IPS-NIHi11 (cell line): ENCODE measurements around the gene KCTD5.
A peak's percentile ranks its signal among the peaks of the same experiment; 100 is the strongest.
"Not testable (repeated sequence)": the region's sequence is repeated elsewhere in the genome, so short reads cannot be mapped to it uniquely, and the experiment has no call there.

Experiments used
- DNase-seq: peaks from one replicate; pipeline ENCODE4 v3.0.0; 2012; ENCODE audit warnings: mixed read lengths, low spot score

KCTD5 gene

DNA sequence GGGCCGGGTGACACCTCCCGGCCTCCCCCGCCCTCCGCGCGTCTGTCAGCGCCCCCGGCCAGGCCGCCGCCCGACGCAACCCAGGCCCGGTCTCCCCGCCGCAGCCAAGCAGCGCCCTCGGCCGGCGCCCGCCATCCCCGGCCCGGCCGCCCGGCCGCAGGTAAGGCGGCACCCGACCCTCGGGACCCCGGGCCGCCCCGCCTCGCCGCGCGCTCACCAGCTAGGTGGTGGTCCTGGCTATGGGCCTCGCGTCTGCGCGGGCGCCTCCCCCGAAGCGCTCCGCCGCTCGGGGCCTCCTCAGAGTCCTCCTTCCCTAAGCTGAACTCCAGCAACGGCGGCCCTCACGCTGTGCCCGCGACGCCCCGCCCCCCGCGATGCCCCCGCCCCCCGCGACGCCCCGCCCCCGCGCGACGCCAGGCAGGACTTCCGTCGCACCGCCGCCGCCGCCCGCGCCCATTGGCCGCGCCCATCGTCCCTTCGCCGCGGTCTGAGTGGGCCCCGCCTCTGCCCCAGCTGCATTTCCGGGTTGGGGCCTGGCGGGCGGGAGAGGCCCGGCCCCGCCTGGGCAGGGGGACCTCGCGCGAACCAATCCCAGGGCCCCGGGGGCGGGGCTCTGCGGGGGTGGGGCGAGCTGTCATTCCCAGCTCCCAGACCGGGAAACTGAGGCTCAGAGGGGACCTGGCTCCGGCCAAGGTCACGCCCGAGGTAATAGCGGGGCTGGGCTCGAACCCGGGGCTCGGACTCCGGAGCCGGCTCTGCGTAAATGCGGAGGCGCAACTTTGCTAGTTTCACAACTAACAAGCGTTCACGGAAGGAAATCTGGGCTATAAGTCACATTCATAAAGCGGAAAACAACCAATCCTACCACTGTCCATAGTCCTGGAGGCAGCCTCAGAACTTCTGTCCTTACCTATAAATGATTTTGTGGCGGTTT is 9.0 kb upstream of the KCTD5 start:
- peak; percentile 98 for DNase-seq

DNA sequence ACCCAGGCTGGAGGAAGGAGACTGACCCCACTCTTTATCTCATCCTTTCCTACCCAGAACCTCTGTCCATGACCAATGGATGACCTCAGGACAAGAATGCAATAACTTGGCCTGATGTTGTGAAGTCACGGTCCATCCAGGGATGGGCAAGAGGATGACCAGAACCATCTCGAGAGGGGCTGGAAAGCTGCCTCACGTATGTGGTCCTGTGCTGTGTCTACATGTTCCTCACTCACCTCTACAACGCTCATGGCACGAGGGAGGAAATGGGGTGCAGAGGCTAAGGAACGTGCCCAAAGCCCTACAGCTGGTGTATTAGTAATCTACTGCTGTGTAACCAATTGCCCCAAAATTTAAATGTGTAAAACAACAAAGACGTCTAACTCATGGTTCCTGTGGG is 7.3 kb upstream of the KCTD5 start:
- DNase-seq, result no peak

DNA sequence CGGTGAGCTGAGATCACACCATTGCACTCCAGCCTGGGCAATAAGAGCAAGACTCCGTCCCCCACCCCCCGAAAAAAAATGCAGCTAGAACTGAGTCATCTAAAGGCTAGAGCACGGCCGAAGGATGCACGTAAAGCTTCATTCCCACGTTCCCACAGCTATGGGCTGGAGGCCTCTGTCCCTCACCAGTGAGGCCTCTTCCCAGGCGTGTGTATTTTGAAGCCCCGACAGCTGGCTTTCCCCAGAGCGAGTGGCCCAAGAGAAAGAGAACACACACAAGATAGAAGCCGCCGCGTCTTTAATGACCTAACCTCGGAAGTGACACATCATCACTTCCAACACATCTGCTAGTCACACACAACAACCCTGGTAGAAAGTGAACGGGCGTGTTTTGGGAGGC is 6.6 kb upstream of the KCTD5 start:
- DNase-seq, result no peak

DNA sequence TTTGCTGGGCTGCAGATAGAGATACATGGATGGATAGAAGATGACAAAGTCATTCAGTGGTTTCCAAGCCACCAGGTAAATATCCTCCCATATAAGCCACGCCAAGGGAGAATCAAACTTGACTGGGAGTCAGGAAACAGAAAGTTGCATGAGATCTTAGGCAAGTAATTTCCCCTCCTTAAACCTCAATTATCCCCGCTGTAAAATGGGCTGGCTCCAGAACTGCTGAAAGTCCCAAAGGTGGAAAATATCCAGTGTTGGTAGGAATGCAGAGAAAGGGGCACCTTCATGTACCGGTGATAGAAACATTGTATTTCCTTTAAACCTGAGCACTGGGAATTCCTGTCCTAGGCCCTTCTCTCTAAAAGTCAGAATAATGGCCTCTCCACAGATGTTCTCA is 5.4 kb upstream of the KCTD5 start:
- DNase-seq, result not testable (repeated sequence)

DNA sequence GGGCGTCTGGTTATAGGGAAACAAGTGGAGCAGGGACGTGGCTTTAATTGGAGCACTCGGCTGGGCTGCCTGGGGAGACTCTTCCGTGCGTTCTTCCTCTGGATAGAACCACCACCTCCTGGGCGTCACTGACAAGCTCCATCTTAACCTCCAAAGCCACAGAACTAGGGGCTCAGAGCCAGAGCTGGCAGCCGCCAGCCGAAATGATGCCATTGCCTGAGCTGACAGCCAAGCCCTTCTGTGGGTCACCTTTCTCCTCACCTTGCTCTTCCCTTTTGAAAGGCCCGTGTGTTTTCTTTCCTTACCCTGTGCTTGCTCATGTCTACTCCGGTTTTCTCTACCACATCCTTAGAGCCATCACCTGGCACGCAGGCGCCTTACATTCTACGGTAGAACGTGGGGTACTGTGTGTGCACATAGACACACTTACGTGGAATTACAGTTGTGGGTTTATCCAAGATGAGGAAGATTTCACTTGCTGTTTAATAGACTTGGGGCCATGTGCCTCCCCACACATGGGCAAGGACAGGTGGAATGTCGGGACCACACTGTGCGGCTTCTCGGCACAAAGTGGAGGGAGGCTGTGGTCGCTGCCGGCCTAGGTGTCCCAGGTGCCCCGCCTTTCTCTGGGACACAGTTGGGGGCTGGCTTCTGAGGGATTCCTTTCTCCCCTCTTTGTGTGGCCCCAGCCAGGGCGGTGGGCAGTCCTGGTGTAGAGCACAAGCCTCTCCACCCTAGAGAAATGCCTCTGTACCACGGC is 3.9 kb upstream of the KCTD5 start:
- DNase-seq, result not testable (repeated sequence)

DNA sequence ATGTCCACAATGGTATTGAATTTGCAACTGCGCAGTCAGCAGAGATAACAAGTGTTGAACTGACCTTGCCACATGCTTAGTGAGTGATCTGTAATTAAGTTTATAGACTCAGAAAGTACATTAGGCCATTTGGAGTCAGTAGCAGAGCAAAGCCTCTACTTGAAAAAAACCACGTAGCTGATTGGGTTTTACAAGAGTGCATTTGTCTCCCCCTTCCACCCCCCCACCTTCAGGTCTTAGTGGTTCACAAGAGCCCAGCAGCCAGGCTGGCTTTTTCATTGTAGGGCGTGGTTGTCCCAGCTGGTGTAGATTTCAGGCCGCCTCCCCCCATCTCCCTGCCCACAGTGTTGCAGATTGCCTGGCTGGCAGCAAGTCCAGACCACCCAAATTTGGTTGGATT is 2.4 kb upstream of the KCTD5 start:
- not testable (repeated sequence) for DNase-seq

DNA sequence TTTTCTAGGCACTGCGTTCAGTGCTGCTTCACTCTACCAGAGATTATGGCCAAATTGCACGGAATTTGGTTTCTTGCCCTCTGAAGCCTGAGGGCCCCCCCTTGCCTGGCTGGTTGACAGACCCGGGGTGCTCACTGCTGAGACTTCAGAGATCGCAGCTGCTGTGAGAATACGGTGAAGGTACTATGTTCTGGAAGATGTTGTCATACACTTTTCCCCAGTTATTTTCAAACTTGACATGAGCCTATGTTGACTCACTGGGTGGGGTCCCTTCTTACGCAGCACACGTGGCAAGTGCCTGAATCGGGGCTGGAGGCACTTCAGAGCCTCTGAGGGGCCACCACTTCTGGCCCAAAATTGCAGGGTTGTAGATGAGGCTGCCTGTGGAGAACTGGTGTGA is 2.0 kb upstream of the KCTD5 start:
- not testable (repeated sequence) for DNase-seq

DNA sequence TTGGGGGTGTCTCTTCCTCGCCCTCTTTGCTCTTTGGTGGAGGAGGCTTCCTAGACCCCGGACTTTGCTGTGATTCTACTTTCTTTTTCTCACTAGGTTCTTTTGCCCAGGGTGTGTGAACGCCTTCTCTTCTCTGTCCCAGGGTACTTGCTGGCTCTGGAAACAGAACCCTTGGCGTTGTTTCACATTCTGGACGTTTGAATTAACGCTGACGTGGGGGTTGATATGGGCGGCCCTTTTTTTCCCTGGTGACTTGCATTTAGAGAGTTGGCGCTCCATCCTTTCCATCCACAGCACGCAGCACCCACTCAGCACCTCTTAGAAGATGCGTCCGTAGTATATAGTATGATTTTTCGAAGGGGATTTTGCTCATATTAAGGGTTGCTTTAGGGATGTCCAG is 718 bp downstream of the KCTD5 start:
- not testable (repeated sequence) for DNase-seq

DNA sequence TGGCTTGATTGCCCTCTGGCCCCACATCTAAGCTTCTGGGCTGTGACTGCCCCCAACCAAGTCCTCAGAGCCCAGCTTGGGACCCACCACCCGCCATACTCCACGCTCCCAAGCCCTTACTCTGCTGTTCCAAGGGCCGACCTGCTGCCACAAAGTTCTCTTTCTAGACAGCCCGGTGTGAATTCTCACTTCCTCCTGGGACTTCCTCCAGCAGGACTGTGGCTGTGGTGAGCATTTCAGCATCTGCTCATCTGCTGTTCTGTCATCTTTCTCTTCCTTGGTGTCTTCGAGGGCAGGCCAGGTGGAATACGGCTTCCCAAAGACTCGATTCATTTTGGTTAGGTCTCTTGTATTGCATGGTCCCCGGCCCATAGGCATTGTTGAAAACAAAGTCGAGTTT is 3.8 kb downstream of the KCTD5 start:
- not testable (repeated sequence) for DNase-seq

DNA sequence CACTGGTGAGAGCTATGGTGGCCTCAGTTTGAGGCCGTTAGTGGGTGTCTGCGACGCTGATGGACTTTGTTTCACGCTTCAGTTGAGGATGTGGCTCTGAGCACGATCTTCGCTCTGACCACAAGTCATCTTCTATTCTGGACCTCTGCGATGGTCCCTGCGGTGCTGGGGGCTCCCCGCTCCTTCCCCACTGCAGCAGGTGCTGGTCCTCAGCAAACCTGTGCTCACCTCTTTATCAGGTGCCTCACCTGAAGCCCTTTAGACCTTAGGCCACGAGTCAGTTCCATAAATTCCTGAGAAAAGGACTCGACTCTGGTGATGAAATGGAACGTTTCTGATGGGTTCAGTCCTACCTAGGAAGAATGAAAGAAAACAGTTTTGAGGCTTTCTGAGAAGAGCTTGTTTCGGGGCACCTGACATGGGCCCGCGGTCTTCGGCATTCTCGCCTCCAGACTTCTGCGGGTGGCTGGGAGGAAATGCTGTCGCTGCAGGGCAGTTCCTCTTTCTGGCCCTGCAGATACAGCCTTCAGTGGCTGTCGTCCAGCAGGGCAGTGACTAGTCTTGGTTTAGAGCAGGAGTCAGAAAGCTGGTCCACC is 4.7 kb downstream of the KCTD5 start:
- DNase-seq, result no peak

DNA sequence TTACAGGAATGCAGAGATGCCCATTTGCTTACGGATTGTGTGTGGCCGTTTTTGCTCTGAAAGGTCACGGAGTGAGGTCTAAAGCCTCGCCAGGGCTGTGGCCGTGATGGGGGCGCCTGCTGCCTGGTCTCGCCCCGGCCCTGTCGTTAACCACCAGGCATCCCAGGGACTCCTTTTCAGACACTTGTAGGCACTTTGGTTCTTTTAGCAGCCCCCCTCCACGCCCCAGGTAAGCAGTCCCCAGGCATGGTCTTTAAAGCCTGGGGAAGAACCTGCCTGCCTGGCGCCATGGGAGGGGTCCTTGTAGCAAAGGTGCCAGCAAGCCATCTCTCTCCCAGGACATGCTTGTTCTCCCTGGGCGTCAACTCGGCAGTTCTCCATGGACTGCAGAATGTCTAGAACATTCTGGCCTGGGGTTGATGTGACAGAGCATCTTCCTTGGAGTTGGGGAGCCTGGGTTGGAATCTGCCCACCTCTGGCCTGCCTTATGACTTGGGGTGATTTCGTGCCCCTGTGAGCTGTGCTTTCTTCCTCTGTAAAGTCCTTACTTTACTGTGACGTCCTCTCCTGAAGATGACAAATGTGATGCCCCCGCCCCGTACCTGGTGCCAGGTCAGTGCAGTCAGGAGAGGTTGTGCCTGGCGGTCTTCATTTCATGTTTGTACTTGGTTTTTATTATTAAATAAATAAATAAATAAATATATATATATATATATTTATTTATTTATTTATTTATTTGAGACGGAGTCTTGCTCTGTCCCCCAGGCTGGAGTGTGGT is 5.4 kb downstream of the KCTD5 start:
- DNase-seq, result no peak

DNA sequence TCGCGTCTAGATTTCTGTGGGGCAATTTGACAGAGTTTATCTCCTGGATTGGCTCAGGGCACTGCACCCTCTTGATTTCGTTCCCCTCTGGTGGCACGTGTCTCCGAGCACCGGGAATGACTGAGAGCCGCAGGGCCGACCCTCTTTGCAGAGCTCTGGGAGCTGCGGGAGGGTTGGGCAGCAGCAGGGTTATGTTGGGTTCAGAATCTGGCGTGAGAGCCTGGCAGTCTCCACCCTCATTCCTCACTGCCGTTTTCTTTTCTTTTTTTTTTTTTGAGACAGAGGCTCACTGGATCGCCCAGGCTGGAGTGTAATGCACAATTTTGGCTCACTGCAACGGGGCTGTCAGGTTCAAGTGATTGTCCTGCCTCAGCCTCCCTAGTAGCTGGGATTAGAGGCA is 7.1 kb downstream of the KCTD5 start:
- DNase-seq, result not testable (repeated sequence)

DNA sequence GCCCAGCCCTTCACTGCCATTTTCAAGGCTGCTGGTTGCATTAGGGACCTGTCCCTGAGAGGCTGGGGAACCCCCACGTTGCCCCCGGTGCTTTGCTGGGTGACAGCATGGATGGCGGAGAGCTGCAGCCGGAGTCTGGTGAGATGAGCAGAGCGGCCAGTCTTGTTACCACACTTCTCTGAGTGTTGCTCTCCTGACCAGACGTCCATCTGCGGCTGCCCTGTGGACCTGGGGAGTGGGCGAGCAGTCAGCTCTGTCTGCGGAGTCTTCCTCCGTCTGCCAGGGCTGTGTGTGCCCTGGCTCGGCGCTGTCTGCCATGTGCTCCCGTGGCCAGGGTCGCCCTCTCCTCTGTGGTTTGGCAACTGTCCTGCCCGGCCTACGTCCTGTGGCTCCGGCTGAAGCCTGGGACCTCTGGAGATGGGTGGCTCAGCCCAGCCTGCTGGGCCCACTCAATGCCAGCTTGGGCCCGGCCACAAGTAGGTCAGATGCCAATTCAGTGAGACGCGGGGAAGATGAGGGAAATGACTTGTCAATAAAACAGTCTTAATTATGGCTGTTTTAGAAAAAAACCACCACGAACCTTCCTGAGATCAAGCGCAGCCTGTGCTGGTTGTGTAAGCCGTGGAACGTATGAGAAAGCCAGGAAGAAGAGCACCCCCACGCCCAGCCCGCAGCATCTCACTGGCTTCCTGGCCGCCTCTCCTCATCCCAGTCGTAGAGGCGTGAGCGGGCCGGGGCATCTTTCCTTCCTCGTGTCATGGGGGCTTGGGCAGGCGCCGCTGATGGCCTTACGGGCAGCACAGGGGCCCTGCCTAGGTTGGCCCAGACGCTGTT is 7.9 kb downstream of the KCTD5 start:
- no peak for DNase-seq

DNA sequence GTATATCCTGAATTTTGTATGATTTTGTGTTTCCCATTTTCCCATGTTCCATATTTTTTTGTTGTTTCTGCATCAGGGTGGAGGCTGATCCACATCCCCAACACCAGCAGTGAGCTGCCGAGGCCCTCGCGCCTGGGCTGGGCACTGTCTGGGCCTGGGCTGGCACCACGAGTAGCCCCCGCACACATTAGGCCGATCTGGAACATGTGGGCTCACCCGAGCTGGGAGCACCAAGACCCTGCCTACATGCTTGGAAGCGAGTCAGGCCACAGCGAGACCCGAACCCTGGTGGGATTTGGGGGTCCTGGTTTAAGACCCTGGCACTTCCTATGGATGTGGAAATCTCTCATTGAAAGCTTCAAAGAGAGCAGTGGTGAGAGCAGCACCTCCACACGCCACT is 8.5 kb downstream of the KCTD5 start:
- no peak for DNase-seq

DNA sequence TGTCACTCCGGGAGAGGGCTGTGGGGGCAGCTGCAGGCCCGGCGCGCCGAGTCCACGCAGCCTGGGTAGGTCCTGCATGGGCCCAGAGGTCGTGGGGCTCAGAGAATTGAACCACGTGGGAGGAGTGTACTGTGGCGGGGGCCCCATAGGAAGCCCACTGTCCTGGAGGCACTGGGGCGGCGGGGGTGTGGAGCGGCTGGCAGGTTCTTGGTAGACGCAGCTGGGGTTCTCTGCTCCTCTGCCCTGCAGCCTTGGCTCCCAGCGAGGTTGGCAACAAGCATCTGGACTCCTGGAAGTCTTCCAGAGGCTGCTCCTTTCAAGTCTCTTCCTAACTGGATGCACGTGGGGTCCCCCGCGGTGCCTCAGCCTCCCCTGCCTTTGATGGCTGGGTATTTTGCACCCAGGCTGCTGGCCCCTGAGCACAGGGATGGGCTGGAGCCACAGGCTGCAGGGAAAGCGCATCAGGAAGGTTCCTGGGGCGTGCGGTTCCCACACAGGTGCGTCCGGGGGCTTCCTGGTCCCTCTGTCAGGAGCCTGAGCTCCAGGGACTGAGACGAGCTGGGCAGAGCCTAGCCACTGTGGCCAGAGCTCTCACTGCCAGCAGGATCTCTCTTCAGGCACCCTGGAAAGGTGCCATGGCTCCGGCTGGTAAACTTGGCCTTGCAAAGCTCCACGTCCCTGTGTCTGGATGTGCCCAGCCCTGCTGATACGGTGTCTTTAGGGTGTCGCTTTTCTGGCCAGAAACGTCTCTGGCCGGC is 9.3 kb downstream of the KCTD5 start:
- peak; percentile 4 for DNase-seq

DNA sequence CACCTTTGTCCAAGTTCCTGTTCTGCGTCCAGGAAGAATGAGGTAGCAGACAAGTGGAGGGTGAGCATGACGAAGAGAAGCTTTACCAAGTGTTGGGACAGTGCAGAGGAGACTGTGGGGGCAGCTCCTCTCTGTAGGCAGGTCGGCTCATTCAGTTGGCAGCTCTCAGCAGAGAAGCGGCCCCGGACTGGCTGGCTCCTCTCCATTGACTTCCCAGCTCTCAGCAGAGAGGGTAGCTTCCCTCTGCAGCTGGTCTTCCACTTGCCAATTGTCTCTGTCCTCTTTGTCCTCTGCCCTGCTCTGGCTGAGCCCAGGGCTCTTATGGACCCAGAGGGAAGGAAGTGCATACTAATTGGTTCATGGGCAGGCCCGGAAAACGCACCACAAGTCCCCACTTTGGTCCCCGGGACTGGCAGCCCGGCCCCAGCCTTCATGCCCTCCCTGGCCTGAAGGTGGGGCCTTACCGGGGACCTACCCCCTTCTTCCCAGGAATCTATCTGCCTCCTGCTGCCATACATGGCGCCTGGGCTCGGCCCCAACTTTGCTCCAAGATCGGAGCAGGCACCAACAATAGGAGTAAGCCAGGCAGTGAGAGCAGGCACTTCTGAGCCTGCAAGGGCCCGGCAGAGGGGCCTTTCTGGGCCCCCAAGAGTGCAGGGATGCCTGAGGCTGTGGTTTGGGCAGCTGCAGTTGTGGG is 10.1 kb downstream of the KCTD5 start:
- peak; percentile 22 for DNase-seq

DNA sequence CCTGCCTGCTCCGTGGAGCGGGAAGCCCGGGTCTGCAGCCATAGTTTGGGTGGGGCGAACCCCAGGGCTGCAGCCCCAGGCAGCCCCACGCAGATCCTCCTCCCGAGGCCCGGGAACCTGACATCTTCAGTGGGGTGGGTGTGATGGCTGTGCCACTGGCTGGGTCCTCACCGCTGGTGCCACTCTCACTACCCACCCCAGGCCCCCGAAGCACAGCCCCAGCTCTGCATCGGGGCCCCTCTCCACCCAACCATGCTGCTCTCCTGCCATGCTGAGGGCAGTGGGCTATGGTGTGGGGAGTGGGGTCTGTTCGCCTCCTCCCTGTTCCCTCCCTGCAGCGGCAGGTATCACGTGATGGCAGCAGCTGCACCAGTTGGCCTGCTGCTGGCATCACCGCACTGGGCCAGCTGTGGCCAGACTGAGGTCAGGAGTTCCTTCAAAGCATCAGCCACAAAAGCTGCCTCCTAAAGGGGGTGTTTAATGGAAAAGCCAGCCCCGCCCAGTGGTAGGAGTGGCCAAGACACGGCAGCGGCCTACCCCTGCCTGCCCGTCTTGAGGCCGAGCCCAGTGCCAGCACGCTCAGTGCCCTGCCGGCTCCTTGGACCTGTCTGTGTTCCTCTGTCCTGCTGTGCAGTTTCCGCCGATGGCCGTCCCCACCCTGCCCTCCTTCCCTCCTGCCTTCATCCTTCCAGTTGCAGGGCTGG is 10.8 kb downstream of the KCTD5 start:
- peak; percentile 81 for DNase-seq

DNA sequence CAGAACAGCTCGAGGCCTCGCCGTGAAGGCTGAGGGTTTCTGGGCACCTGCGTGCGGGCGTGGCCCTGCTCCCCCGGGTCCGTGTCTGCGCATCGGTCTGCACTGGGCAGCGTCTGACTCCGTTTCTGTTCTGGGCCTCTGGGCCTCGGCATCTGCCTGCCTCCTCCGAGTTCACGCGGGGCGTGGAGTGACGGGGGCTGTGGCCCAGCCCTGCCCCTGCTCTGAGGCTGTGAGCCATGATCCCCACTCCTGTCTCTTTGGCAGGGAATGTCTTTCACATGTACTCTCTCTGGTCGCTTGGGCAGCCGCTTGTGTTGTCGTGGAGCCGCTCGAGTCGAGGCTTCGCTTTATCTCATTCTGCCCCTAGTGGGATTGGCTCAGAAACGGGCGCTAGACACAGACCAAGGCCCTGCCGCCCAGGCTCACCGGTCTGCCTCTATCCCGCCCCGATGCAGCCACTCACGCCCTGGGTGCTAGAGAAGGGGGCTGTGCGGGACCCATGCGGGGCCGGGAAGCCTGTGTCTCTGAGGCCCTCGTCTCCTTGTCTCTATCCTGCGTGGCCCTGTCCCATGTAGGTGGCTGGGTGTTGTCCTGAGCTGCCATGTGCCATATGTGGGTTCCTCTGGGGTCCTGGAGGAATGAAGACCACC is 14.4 kb downstream of the KCTD5 start:
- DNase-seq, result not testable (repeated sequence)
